ENCODE data around the gene UBLCP1. TPM values are rescaled to one million over a fixed set of nuclear protein-coding genes. Genes with fewer than 3 reads are reported as not detected.

Gene UBLCP1
- total RNA-seq, 1 donor from 2014 or later = 25.2 TPM

DNA sequence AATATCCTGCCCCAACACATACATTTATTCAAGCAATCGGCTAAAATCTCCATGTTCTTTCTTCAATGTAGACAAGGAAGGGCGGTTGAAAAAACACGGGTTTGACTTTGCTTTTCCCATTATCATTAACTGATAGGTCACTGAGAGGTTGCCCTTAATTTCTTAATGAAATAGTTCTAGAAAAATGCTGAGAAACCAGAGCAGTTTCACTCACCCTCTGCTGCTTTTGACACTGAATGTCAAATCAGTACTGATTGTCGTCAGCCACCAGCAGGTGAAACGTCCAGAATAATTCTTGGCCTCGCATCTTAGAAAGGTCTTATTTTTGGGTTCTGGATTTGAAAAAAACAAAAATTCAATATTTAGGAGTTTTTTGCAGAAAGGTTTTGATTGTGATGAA is 59.1 kb downstream of the UBLCP1 start:
- Mint-ChIP-seq H3K36me3 (ENCODE audit: low read depth) (no peaks in the 10 kb centered on the region), H3K27ac (no peak overlapping the region), H3K4me1 (ENCODE audit: low read depth) (no peaks in the 10 kb centered on the region), H3K27me3 (ENCODE audit: low read depth) (peaks cover 35% of the 10 kb centered on the region), H3K9me3 (no peaks in the 10 kb centered on the region), H3K4me3 (ENCODE audit: low read depth) (no peak overlapping the region)
- no peak for DNase-seq (ENCODE audit: low spot score)
- intact Hi-C loops (cut with micrococcal nuclease) = no loop called here

DNA sequence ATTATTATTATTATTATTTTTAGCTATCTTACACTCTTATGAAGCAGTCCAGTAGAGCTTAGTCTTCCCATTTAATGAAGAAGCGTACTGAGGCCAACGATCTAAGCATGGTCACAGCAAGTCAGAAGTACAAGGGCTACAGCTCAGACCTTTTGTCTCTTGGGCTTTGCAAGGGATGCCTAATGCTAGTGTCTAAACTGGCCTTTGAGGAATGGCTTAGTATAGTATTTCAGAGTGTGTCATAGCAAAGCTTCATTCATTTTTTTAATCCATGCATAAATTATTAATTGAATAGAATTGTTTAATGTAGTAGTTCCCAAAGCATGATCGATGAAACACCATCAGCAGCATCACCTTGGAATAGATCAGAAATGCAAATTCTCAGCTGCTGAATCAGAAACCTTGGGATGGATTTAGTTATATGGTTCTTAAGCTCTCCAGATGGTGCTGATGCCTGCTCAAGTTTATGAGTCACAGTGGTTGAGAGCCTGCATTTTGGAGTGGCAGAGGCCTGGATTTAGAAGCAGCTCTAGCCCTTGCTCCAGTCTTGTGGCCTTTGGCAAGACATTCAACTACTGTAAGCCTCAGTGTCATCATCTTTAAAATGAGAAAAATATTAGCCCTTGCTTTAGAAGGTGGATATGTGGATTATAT is 61.1 kb downstream of the UBLCP1 start:
- no peak overlapping the region for H3K27ac Mint-ChIP-seq
- H3K4me1 Mint-ChIP-seq (ENCODE audit: low read depth) = no peaks in the 10 kb centered on the region
- intact Hi-C loops (cut with micrococcal nuclease) = no loop called here
- no peak overlapping the region for H3K4me3 Mint-ChIP-seq (ENCODE audit: low read depth)
- no peaks in the 10 kb centered on the region for H3K9me3 Mint-ChIP-seq
- peaks cover 43% of the 10 kb centered on the region for H3K27me3 Mint-ChIP-seq (ENCODE audit: low read depth)
- no peaks in the 10 kb centered on the region for H3K36me3 Mint-ChIP-seq (ENCODE audit: low read depth)
- no peak for DNase-seq (ENCODE audit: low spot score)

DNA sequence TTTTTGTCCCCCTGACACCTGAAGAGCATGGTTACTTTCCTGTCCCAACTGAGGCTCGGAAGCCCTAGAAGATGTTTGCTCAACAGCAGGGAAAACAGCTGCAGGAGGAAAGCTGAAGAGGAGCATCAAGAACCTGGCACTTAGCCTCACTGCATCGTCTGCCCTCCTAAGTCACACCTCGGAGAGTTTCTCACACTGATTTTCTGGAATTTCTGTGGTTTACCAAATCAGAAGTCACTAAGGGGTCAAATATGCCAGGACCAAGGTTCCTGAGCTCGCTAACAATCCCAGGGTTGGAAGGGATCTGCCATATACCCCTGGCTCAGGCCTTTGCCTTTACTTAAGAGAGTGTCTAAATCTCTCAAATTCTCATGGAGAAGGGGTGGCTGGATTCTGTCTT is 61.9 kb downstream of the UBLCP1 start:
- H3K4me1 Mint-ChIP-seq (ENCODE audit: low read depth) = no peaks in the 10 kb centered on the region
- no peak overlapping the region for H3K4me3 Mint-ChIP-seq (ENCODE audit: low read depth)
- H3K27me3 Mint-ChIP-seq (ENCODE audit: low read depth) = peaks cover 43% of the 10 kb centered on the region
- DNase-seq (ENCODE audit: low spot score) = no peak
- H3K27ac Mint-ChIP-seq = no peak overlapping the region
- H3K9me3 Mint-ChIP-seq = no peaks in the 10 kb centered on the region
- intact Hi-C loops (cut with micrococcal nuclease) = no loop called here
- no peaks in the 10 kb centered on the region for H3K36me3 Mint-ChIP-seq (ENCODE audit: low read depth)

DNA sequence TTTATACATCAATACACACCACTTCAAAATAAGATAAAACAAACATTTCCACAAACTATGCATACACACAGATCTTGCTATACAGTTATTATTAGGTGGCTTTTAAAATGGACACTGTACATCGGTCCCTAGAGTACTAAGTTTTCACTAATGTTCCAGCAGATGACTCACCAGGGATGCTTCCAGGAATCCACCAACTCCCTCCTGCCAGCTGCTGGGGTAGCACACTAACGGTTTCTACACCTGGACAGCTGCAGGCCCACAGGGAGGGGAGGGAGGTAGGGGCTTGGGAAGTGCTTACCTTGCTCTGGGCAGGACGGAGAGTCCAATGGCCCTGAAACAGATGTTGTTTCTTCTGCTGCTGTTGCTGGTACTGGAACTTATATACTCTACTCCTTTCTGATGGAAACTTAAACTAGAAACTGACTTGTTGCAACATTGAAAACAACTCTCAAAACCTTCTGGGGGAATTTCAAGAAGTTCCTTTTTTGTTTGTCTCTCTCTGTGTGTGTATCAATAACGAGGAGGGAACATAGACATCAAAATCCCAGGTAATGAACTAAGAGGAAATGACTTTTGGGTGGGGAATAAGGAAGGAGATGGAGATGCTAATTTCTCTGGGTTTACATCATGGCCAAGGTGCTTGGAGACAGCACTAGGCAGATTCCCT is 67.2 kb downstream of the UBLCP1 start, which contains the start of gene IL12B:
Gene IL12B (minus strand): TSS at position 357 of the 670 bp plus-strand sequence. CDS start 3,705 bp downstream, outside the sequence.
- DNase-seq (ENCODE audit: low spot score) = no peak
- Mint-ChIP-seq H3K36me3 (ENCODE audit: low read depth) (no peaks in the 10 kb centered on the region), H3K27me3 (ENCODE audit: low read depth) (peaks cover 42% of the 10 kb centered on the region), H3K9me3 (no peaks in the 10 kb centered on the region), H3K27ac (no peak within 1 kb of the TSS), H3K4me1 (ENCODE audit: low read depth) (peaks cover 23% of the 10 kb centered on the region), H3K4me3 (ENCODE audit: low read depth) (peak within 1 kb of the TSS; percentile 54)
- intact Hi-C loops (cut with micrococcal nuclease) = loop anchor here (5.0 kb wide), 3 partner anchors 187 to 657 kb away; partner anchors contain the start of gene ADRA1B

DNA sequence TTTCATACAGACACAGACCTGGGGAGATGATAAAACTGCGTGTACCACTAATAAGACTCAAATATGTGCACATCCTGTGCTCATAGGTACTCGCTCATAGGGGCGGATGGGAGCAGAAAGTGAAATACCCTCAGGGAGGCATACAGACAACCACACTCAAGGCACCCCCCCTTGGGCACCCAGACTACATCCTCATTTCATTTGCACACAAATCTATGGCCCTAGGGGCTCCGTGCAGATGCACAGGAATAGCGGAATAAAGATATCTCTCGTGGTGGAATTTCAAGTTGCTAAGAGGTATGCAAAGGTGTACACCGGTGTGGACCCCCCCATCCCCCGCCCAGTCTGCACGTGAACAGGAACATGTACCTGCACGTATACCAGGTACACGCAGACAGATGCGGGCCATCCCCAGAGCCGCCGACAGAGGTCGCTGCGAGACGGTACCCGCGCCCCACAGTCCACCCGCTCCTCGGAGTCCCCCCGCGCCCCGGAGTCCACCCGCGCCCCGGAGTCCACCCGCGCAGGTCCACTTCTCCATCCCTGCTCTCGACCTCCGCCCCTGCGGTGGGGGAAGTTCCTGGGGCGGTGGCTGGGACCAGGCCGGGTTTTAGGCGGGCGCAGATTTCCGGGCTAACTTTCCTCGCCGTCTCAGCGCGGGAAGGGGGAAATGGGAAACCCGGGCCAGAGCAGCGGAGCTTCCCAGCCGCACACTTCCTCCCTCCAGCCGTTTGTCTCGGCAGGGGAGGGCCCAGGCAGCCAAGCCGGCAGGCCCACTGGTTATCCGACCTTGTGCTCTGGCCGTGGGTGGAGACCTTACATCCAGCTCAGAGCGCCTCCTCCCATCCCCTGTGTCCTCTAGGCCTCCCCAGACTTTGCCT is 68.2 kb downstream of the UBLCP1 start:
- peaks cover 41% of the 10 kb centered on the region for H3K27me3 Mint-ChIP-seq (ENCODE audit: low read depth)
- H3K27ac Mint-ChIP-seq = no peak overlapping the region
- intact Hi-C loops (cut with micrococcal nuclease) = loop anchor here (5.0 kb wide), 3 partner anchors 186 to 656 kb away; partner anchors contain the start of gene ADRA1B
- peak; percentile 64 for DNase-seq (ENCODE audit: low spot score)
- no peaks in the 10 kb centered on the region for H3K36me3 Mint-ChIP-seq (ENCODE audit: low read depth)
- H3K4me3 Mint-ChIP-seq (ENCODE audit: low read depth) = peak overlapping the region; percentile 54
- H3K9me3 Mint-ChIP-seq = no peaks in the 10 kb centered on the region
- peaks cover 29% of the 10 kb centered on the region for H3K4me1 Mint-ChIP-seq (ENCODE audit: low read depth)

GRCh38 chr5:159332800-159333544 is 69.9 kb downstream of the UBLCP1 start:
- Mint-ChIP-seq H3K36me3 (ENCODE audit: low read depth) (peaks cover 2% of the 10 kb centered on the region), H3K4me3 (ENCODE audit: low read depth) (no peak overlapping the region), H3K27me3 (ENCODE audit: low read depth) (peaks cover 35% of the 10 kb centered on the region), H3K9me3 (no peaks in the 10 kb centered on the region), H3K4me1 (ENCODE audit: low read depth) (peaks cover 45% of the 10 kb centered on the region), H3K27ac (no peak overlapping the region)
- intact Hi-C loops (cut with micrococcal nuclease) = loop anchor here (5.0 kb wide), 3 partner anchors 184 to 654 kb away; partner anchors contain the start of gene ADRA1B
- DNase-seq (ENCODE audit: low spot score) = no peak

DNA sequence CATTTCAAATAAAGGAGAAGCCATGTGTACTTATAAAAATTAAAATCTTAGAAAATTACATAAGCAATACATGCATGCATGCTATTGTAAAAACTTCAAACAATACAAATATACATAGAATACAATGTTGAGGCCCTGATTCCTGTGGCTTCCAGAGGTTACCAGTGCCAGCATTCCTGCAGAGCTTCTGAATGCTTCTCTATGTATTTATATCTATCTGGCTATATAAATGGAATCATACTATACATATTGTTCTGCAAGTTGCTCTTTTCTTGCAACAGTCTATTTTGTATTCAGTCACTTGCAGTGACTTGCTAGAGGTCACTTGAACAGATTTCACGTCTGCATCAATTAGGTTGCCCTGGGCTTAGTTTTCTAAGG is 70.4 kb downstream of the UBLCP1 start:
- Mint-ChIP-seq H3K9me3 (no peaks in the 10 kb centered on the region), H3K36me3 (ENCODE audit: low read depth) (peaks cover 3% of the 10 kb centered on the region), H3K4me1 (ENCODE audit: low read depth) (peaks cover 50% of the 10 kb centered on the region), H3K27ac (no peak overlapping the region), H3K4me3 (ENCODE audit: low read depth) (no peak overlapping the region), H3K27me3 (ENCODE audit: low read depth) (peaks cover 30% of the 10 kb centered on the region)
- DNase-seq (ENCODE audit: low spot score) = no peak
- intact Hi-C loops (cut with micrococcal nuclease) = loop anchor here (5.0 kb wide), 3 partner anchors 184 to 654 kb away; partner anchors contain the start of gene ADRA1B

Other genes starting within 250 kb of the UBLCP1 start
- 0.16 TPM in 1 of 2 replicates, not detected in the other for gene EBF1, start 163.4 kb upstream of the UBLCP1 start, total RNA-seq
- 113 and 124 TPM in 2 replicates for gene RNF145, start 53.7 kb upstream of the UBLCP1 start, total RNA-seq
- gene IL12B, start 67.2 kb downstream of the UBLCP1 start, total RNA-seq = not detected in 2 replicates

All from activated T-helper 2 cell treated with anti-CD3 and anti-CD28 coated beads, Interferon-gamma antibody, Interleukin-2, Interleukin-4, amounts not matched to agents 10 μg/mL and 5 μg/mL and 100 μg/mL, durations not matched to agents 14 hours and 24 hours and 36 hours (primary cell).